Left ventricle myocardium inferior (tissue), 1 donor: Measurements from ENCODE around the gene CABLES2. TPM values are rescaled to one million over a fixed set of nuclear protein-coding genes. Genes with fewer than 3 reads are reported as not detected.

Experiments used
- DNase-seq: peaks from one replicate; pipeline ENCODE4 v3.0.0-alpha.2; 2020
- H3K27ac ChIP-seq: fragments of 200-600 bp; replicated peaks from 2 replicates; pipeline ENCODE4 v1.8.0; 2021
- H3K27me3 ChIP-seq: fragments of 200-600 bp; 2 replicates; pipeline ENCODE4 v1.8.0; 2021; ENCODE audit warnings: low read depth
- H3K36me3 ChIP-seq: fragments of 200-600 bp; 2 replicates; pipeline ENCODE4 v1.8.0; 2021
- H3K4me1 ChIP-seq: fragments of 200-600 bp; 2 replicates; pipeline ENCODE4 v1.8.0; 2021
- H3K4me3 ChIP-seq: fragments of 200-600 bp; 2 replicates; pipeline ENCODE4 v1.8.0; 2021; ENCODE audit warnings: mild to moderate bottlenecking, moderate library complexity
- H3K9me3 ChIP-seq: fragments of 200-600 bp; replicated peaks from 2 replicates; pipeline ENCODE4 v1.8.0; 2021
- intact Hi-C: fragments of 100-400 bp; cut with micrococcal nuclease; formaldehyde crosslinking; loops from one replicate; pipeline ENCODE4 v1.11.0; 2022
- total RNA-seq: library from RNA; stranded (reverse); fragmentation: NEBNext Ultra II Directional; extraction: Animal tissue kit (Norgen Biotek cat#: 25700); gene quantifications from one replicate; pipeline ENCODE4 v1.2.1, GENCODE V29; 2021
- TF ChIP-seq, protein P1 (sequence below): fragments of 200-600 bp; IDR thresholded peaks from 2 replicates; pipeline ENCODE4 v1.8.0; 2021; ENCODE audit warnings: antibody characterized with exemption, mild to moderate bottlenecking, borderline replicate concordance
- donor health status: DM: no; HTN: yes; CAD: no; lungs with severe emphysema.

The CABLES2 gene
- total RNA-seq, 1 donor from 2014 or later, result 12.0 TPM

DNA sequence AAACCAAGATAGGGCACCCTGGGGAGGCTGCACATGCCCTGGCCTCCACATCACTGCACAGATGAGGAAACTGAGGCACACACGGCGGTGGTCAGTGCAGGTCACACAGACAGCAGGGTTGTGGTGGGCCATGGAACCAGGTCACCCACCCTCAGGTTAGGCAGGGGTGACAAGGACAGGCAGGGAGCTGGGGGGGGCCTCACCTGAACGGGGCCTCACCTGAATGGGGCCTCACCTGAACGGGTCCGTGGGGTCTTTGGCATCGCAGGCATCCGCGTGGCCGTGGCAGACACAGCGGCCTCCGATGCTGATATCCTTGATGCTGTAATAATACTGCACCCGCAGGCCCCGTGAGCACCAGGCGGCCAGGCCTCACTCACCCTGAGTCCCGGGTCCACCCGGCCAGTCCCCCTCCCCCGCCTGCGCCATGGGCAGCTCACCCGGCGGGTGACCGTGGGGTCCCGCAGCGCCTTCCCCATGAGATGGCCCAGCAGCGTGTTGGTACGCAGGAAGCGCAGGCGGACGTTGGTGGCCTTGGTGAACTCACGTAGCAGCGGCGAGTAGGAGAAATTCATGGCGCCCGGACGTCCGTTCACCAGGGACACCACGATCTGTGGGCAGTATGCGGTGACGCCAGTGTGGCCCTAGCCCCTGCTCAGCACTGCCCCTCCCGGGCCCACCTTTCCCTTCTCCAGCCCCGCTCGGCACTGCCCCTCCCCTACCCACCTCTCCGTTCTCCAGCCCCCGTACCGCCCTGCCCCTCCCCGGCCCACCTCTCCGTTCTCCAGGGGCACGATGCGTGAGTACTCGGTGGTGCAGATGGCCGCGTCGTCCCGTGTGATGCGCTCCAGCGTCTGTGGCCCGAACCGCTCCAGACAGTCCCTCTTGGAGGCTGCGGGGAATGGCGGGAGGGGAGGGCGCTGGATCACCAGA, 55.4 kb downstream of the CABLES2 start:
- Histone ChIP-seq H3K27me3 (no peaks in the 10 kb centered on the region), H3K4me1 (peaks cover 53% of the 10 kb centered on the region), H3K4me3 (no peak overlapping the region), H3K9me3 (peaks cover 8% of the 10 kb centered on the region), H3K36me3 (peaks cover 40% of the 10 kb centered on the region), H3K27ac (peak overlapping the region; percentile 98)
- intact Hi-C loops, result no loop called here
- TF ChIP-seq, protein P1, sequence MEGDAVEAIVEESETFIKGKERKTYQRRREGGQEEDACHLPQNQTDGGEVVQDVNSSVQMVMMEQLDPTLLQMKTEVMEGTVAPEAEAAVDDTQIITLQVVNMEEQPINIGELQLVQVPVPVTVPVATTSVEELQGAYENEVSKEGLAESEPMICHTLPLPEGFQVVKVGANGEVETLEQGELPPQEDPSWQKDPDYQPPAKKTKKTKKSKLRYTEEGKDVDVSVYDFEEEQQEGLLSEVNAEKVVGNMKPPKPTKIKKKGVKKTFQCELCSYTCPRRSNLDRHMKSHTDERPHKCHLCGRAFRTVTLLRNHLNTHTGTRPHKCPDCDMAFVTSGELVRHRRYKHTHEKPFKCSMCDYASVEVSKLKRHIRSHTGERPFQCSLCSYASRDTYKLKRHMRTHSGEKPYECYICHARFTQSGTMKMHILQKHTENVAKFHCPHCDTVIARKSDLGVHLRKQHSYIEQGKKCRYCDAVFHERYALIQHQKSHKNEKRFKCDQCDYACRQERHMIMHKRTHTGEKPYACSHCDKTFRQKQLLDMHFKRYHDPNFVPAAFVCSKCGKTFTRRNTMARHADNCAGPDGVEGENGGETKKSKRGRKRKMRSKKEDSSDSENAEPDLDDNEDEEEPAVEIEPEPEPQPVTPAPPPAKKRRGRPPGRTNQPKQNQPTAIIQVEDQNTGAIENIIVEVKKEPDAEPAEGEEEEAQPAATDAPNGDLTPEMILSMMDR, result no peak
- no peak for DNase-seq

DNA sequence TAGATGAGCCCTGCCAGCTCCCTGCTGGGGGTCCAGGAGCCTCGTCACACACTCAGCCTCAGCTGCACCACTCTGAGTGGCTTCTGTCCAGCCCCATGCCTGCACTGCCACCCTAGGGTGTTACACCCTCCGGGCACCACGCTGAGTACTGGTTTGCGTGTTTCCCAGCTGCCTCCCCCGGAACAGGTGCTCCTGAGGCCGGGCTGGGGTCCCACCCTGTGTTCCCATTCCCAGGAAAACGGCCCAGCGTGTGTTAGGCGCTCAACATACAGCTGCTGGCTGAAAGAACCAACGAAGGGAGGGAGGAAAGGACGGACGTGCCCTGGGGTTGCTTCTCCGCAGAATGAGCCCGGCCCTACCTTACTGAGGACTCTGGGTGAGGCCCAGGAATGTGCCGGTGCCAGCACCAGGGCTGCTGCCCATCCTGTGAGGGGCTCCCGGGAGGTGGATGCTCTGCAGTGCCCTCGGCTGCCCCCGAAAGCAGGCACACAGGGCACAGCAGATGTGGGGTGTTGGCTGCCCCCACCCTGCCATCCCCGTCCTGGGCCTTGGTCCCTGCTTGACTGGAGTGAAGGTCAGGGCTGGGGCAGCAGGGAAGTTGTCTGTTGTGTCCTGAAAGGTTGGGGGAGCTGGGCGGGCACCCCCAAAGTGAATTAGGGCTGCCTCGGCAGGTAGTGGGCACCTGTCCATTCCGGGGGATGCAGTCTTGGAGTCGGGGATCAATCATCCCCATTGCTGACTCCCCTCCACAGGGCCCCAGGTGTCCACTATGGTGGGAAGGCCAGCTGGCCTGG, 56.3 kb downstream of the CABLES2 start:
- no peaks in the 10 kb centered on the region for H3K27me3 ChIP-seq
- H3K4me3 ChIP-seq, result no peak overlapping the region
- no peak for DNase-seq
- peaks cover 8% of the 10 kb centered on the region for H3K9me3 ChIP-seq
- H3K36me3 ChIP-seq, result peaks cover 50% of the 10 kb centered on the region
- no peak overlapping the region for H3K27ac ChIP-seq
- peaks cover 44% of the 10 kb centered on the region for H3K4me1 ChIP-seq
- TF ChIP-seq, protein P1, result no peak
- intact Hi-C loops, result no loop called here

DNA sequence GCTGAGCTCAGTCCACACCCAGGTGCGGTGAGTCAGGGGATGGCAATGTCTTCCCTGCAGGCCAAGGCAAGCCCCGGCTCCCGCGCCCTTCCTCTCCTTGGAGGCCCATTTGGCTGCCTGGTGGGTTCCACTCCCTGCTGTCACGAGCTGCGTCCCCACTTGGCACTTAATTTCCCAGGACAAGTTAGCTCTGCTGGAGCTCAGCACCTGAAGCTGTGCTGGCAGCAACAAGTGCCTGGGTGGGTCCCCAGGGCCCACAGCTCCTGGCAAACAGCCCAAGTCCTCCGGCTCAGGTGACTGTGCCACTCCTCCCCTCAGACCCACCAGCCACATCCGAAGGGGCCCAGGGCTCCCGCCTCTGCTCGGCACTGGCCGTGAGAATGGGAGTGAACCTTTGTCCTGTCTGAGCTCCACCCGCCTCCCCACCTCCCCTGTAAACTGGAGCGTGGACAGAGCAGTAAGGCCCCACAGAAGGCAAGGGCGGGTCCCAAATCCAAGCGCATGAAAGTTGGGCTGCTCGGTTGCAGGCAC, 56.9 kb downstream of the CABLES2 start:
- Histone ChIP-seq H3K4me3 (no peak overlapping the region), H3K27ac (peak overlapping the region; percentile 0), H3K4me1 (peaks cover 37% of the 10 kb centered on the region), H3K27me3 (no peaks in the 10 kb centered on the region), H3K9me3 (peaks cover 8% of the 10 kb centered on the region), H3K36me3 (peaks cover 55% of the 10 kb centered on the region)
- intact Hi-C loops, result no loop called here
- TF ChIP-seq, protein P1, result no peak
- no peak for DNase-seq

DNA sequence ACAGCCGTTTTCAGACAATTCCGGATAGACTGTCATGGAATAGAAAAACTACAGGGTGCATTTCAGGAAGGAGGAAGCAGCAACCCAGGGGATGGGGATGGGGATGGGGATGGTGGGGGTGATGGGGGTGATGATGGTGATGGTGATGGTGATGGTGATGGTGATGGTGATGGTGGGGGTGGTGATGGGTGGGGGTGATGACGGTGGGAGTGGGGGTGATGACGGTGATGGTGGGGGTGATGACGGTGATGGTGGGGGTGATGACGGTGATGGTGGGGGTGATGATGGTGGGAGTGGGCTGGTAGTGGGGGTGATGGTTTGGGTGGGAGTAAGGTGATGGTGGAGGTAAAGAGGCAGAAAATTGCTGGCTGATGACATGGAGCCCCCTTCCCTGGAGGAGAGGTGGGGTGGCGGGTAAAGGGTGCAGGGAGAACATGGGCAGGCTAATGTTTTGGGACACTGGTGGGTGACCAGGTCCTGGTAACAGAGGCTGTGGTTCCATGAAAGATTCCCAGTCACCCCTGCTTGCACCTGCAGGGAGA, 57.5 kb downstream of the CABLES2 start:
- Histone ChIP-seq H3K27ac (peak overlapping the region; percentile 0), H3K27me3 (no peaks in the 10 kb centered on the region), H3K4me3 (no peak overlapping the region), H3K36me3 (peaks cover 60% of the 10 kb centered on the region), H3K4me1 (peaks cover 32% of the 10 kb centered on the region), H3K9me3 (peaks cover 8% of the 10 kb centered on the region)
- DNase-seq, result no peak
- intact Hi-C loops, result no loop called here
- TF ChIP-seq, protein P1, result no peak

DNA sequence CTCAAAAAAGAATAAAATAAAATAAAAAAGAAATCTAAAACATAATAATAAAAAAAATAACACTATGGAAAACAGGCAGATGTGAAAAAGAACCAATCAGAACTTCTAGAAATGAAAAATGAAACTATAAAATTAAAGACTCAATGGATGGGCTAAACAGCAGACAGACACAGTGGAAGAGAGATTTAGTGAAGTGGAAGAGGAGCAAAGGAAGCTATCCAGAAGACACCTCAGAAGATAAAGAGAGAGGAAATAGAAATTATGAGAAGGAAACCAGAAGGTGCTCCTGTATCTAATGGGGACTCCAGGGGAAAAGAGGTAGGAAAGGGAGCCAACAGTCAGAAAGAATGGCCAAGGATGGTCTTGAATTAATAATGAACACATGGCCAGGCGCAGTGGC, 58.5 kb downstream of the CABLES2 start:
- Histone ChIP-seq H3K27me3 (no peaks in the 10 kb centered on the region), H3K4me3 (no peak overlapping the region), H3K27ac (no peak overlapping the region), H3K9me3 (peaks cover 8% of the 10 kb centered on the region), H3K4me1 (peaks cover 21% of the 10 kb centered on the region), H3K36me3 (peaks cover 70% of the 10 kb centered on the region)
- intact Hi-C loops, result no loop called here
- DNase-seq, result no peak
- TF ChIP-seq, protein P1, result no peak
